ENCODE measurements around the gene ABI3BP. TPM values are rescaled to one million over a fixed set of nuclear protein-coding genes. Genes with fewer than 3 reads are reported as not detected.

Gene ABI3BP
- total RNA-seq, 1 experiment from 2014 or later = 5.2 TPM

DNA sequence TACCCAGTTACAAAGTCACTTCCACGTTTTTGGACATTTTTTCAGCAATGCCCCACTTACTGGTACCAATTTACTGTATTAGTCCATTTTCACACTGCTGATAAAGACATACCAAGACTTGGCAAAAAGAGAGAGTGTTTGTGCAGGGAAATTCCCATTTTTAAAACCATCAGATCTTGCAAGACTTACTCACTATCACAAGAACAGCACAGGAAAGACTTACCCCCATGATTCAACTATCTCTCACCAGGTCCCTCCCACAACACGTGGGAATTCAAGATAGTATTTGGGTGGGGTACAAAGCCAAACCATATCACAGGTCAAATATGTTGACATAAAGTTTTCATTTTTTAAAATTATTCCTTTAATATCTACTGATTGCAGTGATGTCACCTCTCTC, 16.2 kb upstream of the ABI3BP start:
- intact Hi-C loops (cut with micrococcal nuclease; ENCODE audit: unreplicated experiment) = no loop called here
- peaks cover 12% of the 10 kb centered on the region for H3K9me3 Mint-ChIP-seq (ENCODE audit: low read depth, unreplicated experiment)
- no peaks in the 10 kb centered on the region for H3K27me3 Mint-ChIP-seq (ENCODE audit: unreplicated experiment)
- no peaks in the 10 kb centered on the region for H3K4me1 Mint-ChIP-seq (ENCODE audit: low read depth, unreplicated experiment)
- TF ChIP-seq, protein P1, sequence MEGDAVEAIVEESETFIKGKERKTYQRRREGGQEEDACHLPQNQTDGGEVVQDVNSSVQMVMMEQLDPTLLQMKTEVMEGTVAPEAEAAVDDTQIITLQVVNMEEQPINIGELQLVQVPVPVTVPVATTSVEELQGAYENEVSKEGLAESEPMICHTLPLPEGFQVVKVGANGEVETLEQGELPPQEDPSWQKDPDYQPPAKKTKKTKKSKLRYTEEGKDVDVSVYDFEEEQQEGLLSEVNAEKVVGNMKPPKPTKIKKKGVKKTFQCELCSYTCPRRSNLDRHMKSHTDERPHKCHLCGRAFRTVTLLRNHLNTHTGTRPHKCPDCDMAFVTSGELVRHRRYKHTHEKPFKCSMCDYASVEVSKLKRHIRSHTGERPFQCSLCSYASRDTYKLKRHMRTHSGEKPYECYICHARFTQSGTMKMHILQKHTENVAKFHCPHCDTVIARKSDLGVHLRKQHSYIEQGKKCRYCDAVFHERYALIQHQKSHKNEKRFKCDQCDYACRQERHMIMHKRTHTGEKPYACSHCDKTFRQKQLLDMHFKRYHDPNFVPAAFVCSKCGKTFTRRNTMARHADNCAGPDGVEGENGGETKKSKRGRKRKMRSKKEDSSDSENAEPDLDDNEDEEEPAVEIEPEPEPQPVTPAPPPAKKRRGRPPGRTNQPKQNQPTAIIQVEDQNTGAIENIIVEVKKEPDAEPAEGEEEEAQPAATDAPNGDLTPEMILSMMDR (IDR thresholded peaks at IDR 0.05; ENCODE audit: unreplicated experiment) = no peak
- CTCF ChIA-PET = no interaction called here
- BruUV-seq (replicated peaks) = no TSS peak
- no peak overlapping the region for H3K4me3 Mint-ChIP-seq (ENCODE audit: low read depth, unreplicated experiment)
- DNase-seq = no peak
- H3K36me3 Mint-ChIP-seq (ENCODE audit: insufficient read depth, unreplicated experiment) = no peaks in the 10 kb centered on the region
- H3K27ac Mint-ChIP-seq (ENCODE audit: unreplicated experiment) = no peak overlapping the region

DNA sequence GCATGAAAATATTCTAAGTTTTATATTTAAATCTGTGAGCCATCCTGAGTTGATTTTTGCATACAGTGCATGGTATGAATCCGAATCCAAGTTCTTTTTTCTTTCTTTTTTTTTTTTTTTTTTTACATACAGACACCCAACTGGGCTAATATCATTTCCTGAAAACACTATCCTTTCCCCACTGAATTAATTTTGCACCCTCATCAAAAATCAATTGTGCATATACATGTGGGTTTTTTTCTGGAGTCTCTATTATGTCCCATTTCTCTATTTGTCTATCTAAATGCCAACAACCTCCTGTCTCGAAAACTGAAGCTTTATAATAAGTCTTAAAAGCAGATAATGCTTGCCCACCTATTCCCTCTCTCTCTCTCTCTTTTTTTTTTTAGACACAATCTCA, 5.9 kb upstream of the ABI3BP start:
- BruUV-seq (replicated peaks) = no TSS peak
- no peaks in the 10 kb centered on the region for H3K36me3 Mint-ChIP-seq (ENCODE audit: insufficient read depth, unreplicated experiment)
- H3K4me3 Mint-ChIP-seq (ENCODE audit: low read depth, unreplicated experiment) = no peak overlapping the region
- H3K27me3 Mint-ChIP-seq (ENCODE audit: unreplicated experiment) = no peaks in the 10 kb centered on the region
- DNase-seq = no peak
- no peak overlapping the region for H3K27ac Mint-ChIP-seq (ENCODE audit: unreplicated experiment)
- TF ChIP-seq, protein P1 (IDR thresholded peaks at IDR 0.05; ENCODE audit: unreplicated experiment) = no peak
- intact Hi-C loops (cut with micrococcal nuclease; ENCODE audit: unreplicated experiment) = no loop called here
- H3K9me3 Mint-ChIP-seq (ENCODE audit: low read depth, unreplicated experiment) = peaks cover 2% of the 10 kb centered on the region
- H3K4me1 Mint-ChIP-seq (ENCODE audit: low read depth, unreplicated experiment) = no peaks in the 10 kb centered on the region
- CTCF ChIA-PET = interaction anchor here (0.6 kb wide), 2 partner anchors 13 to 1247 kb away, joined by 4 read pairs; no protein-coding TSS in a partner anchor

DNA sequence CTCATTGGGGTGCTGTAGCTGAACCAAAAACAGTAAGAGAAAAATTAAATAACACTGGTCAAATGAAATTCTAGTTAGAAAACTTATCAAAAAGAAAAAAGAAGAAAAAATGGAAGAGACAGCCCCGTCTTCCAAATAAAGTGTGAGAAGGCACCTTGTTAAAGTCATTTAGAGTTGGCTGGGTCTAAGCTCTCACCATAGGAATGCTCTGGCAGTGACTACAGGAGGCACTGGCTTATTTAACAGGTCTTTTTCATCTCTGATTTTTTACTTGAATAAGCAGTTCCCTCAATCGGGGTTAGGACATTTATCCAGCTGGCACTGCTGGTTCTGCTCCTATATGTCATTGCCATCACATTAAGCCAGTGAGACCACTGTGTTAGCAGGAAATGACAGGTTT, 1.6 kb upstream of the ABI3BP start:
- Mint-ChIP-seq H3K4me1 (ENCODE audit: low read depth, unreplicated experiment) (no peaks in the 10 kb centered on the region), H3K9me3 (ENCODE audit: low read depth, unreplicated experiment) (no peaks in the 10 kb centered on the region), H3K27ac (ENCODE audit: unreplicated experiment) (no peak overlapping the region), H3K27me3 (ENCODE audit: unreplicated experiment) (no peaks in the 10 kb centered on the region), H3K4me3 (ENCODE audit: low read depth, unreplicated experiment) (no peak overlapping the region), H3K36me3 (ENCODE audit: insufficient read depth, unreplicated experiment) (no peaks in the 10 kb centered on the region)
- CTCF ChIA-PET = no interaction called here
- TF ChIP-seq, protein P1 (IDR thresholded peaks at IDR 0.05; ENCODE audit: unreplicated experiment) = no peak
- intact Hi-C loops (cut with micrococcal nuclease; ENCODE audit: unreplicated experiment) = loop anchor here (5.0 kb wide), 1 partner anchor 77 kb away; no protein-coding TSS in a partner anchor
- no peak for DNase-seq
- no TSS peak for BruUV-seq (replicated peaks)

DNA sequence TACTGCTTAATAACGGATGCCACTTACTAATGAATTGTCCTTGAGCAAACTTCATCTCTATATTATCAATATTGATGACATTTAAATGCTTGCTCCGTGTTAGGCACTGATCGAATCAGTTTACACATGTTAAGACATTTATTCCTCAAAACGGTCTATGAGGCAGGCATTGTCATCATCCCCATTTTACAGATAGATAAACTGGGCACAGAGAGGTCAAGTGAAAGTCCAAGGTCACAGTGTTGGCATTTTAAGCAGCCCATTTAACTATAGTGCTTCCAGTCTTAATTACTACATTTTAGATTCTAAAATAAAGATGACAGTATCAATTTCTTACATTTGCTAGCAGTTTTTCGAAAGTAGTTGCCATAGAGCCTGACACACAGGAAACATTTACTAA, 966 bp upstream of the ABI3BP start:
- BruUV-seq (replicated peaks) = no TSS peak
- Mint-ChIP-seq H3K4me1 (ENCODE audit: low read depth, unreplicated experiment) (no peaks in the 10 kb centered on the region), H3K4me3 (ENCODE audit: low read depth, unreplicated experiment) (no peak overlapping the region), H3K36me3 (ENCODE audit: insufficient read depth, unreplicated experiment) (no peaks in the 10 kb centered on the region), H3K9me3 (ENCODE audit: low read depth, unreplicated experiment) (no peaks in the 10 kb centered on the region), H3K27me3 (ENCODE audit: unreplicated experiment) (no peaks in the 10 kb centered on the region), H3K27ac (ENCODE audit: unreplicated experiment) (no peak overlapping the region)
- intact Hi-C loops (cut with micrococcal nuclease; ENCODE audit: unreplicated experiment) = loop anchor here (5.0 kb wide), 1 partner anchor 78 kb away; no protein-coding TSS in a partner anchor
- no peak for DNase-seq
- CTCF ChIA-PET = interaction anchor here (0.6 to 1.0 kb wide), 3 partner anchors 12 to 68 kb away, joined by 3 to 12 read pairs (median 3); no protein-coding TSS in a partner anchor
- TF ChIP-seq, protein P1 (IDR thresholded peaks at IDR 0.05; ENCODE audit: unreplicated experiment) = no peak

Measured in Calu3 (cell line).